HG02938 (cell line): ENCODE data around the gene TRIM14.
"Not testable (repeated sequence)": the region's sequence is repeated elsewhere in the genome, so short reads cannot be mapped to it uniquely, and the experiment has no call there.

Experiments
- ATAC-seq: cut with Tn5 transposase; IDR thresholded peaks from one replicate; pipeline ENCODE4 v1.9.1; 2021; ENCODE audit warnings: mild to moderate bottlenecking, moderate library complexity; ENCODE audit not compliant: unreplicated experiment

Gene TRIM14

GRCh38 chr9:98117097-98117496 lies 1.9 kb downstream of the TRIM14 start:
- ATAC-seq, result not testable (repeated sequence)

- ATAC-seq, result no peak
These were observed 10.0 kb downstream of the TRIM14 start for GRCh38 chr9:98109052-98109451.

GRCh38 chr9:98108531-98109031 lies 10.4 kb downstream of the TRIM14 start:
- ATAC-seq, result peak; percentile 68

GRCh38 chr9:98107926-98108325 lies 11.1 kb downstream of the TRIM14 start:
- no peak for ATAC-seq

- ATAC-seq, result no peak
These were observed 14.0 kb downstream of the TRIM14 start for GRCh38 chr9:98105006-98105405.

GRCh38 chr9:98104445-98104881 lies 14.6 kb downstream of the TRIM14 start:
- no peak for ATAC-seq

GRCh38 chr9:98101868-98102273 lies 17.2 kb downstream of the TRIM14 start:
- ATAC-seq, result peak; percentile 99

- ATAC-seq, result no peak
These were observed 17.6 kb downstream of the TRIM14 start for GRCh38 chr9:98101416-98101815.

- no peak for ATAC-seq
These were observed 18.6 kb downstream of the TRIM14 start for GRCh38 chr9:98100456-98100855.

GRCh38 chr9:98099898-98100297 lies 19.1 kb downstream of the TRIM14 start:
- ATAC-seq, result no peak

GRCh38 chr9:98099346-98099745 lies 19.7 kb downstream of the TRIM14 start:
- ATAC-seq, result no peak

GRCh38 chr9:98097836-98098235 lies 21.2 kb downstream of the TRIM14 start:
- ATAC-seq, result no peak

GRCh38 chr9:98096091-98096490 lies 22.9 kb downstream of the TRIM14 start:
- ATAC-seq, result no peak

GRCh38 chr9:98095401-98095800 lies 23.6 kb downstream of the TRIM14 start:
- ATAC-seq, result no peak

GRCh38 chr9:98094851-98095250 lies 24.2 kb downstream of the TRIM14 start:
- no peak for ATAC-seq

- no peak for ATAC-seq
These were observed 24.7 kb downstream of the TRIM14 start for GRCh38 chr9:98094316-98094715.

GRCh38 chr9:98092613-98092931 lies 26.4 kb downstream of the TRIM14 start:
- no peak for ATAC-seq

GRCh38 chr9:98091735-98092612 lies 27.0 kb downstream of the TRIM14 start:
- no peak for ATAC-seq

- not testable (repeated sequence) for ATAC-seq
These were observed 28.3 kb downstream of the TRIM14 start for GRCh38 chr9:98090674-98091073.

GRCh38 chr9:98087420-98088354 lies 31.3 kb downstream of the TRIM14 start:
- no peak for ATAC-seq

GRCh38 chr9:98086461-98086860 lies 32.6 kb downstream of the TRIM14 start:
- ATAC-seq, result no peak

- no peak for ATAC-seq
These were observed 33.1 kb downstream of the TRIM14 start for GRCh38 chr9:98085944-98086343.
